Tibial artery (tissue), 4 donors: Measurements from ENCODE around the gene PSMC5.

Source experiments
- DNase-seq, 2 donors: peaks; one replicate each; pipeline ENCODE4 v3.0.0-alpha.2; 2019
- H3K27ac ChIP-seq, 2 donors: fragments of 200-600 bp; sonication (generic) in 1 of 2; 1 replicate in 1 of 2; 2 replicates in 1 of 2; pipeline ENCODE4 v1.5.1; 2018 to 2019; ENCODE audit warnings: mild to moderate bottlenecking in 1 of 2
- H3K27me3 ChIP-seq, 2 donors: fragments of 200-600 bp; sonication (generic) in 1 of 2; one replicate each; pipeline versions ENCODE4 v1.5.1 to v1.6.0; 2016 to 2019
- H3K36me3 ChIP-seq, 3 donors: fragments of 200-600 bp; sonication (generic) in 2 of 3; one replicate each; pipeline ENCODE4 v1.5.1; 2016 to 2019; ENCODE audit warnings: mild to moderate bottlenecking in 2 of 3
- H3K4me1 ChIP-seq, 4 donors: fragments of 200-600 bp; sonication (generic) in 2 of 4; 1 replicate in 3 of 4; 2 replicates in 1 of 4; pipeline ENCODE4 v1.5.1; 2016 to 2019
- H3K4me3 ChIP-seq, 2 donors: fragments of 200-600 bp; sonication (generic) in 1 of 2; 1 replicate in 1 of 2; 2 replicates in 1 of 2; pipeline ENCODE4 v1.5.1; 2018 to 2019; ENCODE audit warnings: mild to moderate bottlenecking in 2 of 2
- H3K9me3 ChIP-seq, 3 donors: fragments of 200-600 bp; sonication (generic) in 1 of 3; one replicate each; pipeline ENCODE4 v1.5.1; 2016 to 2019
- CTCF ChIP-seq, 2 experiments: fragments of 200-600 bp in 1 of 2; fragments of 450-650 bp in 1 of 2; IDR thresholded peaks; one replicate each; pipeline ENCODE4 v1.5.1; 2017 to 2019; ENCODE audit warnings: antibody characterized with exemption in 2 of 2, mild to moderate bottlenecking in 1 of 2, moderate library complexity in 1 of 2
- intact Hi-C: fragments of 100-400 bp; cut with DNase I; formaldehyde crosslinking; loops from one replicate; pipeline ENCODE4 v1.15.0; 2023; ENCODE audit warnings: low total_unique reads

Gene PSMC5

GRCh38 chr17:63845509-63845908 is 18.3 kb downstream of the PSMC5 start:
- DNase-seq = no peak

GRCh38 chr17:63847525-63848249 is 20.5 kb downstream of the PSMC5 start:
- no peak for TF ChIP-seq CTCF (IDR thresholded peaks at IDR 0.05)
- H3K4me1 ChIP-seq = peaks cover 0 to 19% (median 7%) of the 10 kb centered on the region in 4 donors
- DNase-seq = no peak
- intact Hi-C loops = no loop called here
- H3K36me3 ChIP-seq = no peaks in the 10 kb centered on the region
- no peak overlapping the region for H3K27ac ChIP-seq
- H3K4me3 ChIP-seq = no peak overlapping the region
- H3K9me3 ChIP-seq = no peaks in the 10 kb centered on the region
- no peaks in the 10 kb centered on the region for H3K27me3 ChIP-seq

More at GRCh38 chr17:63845509-63845908, 18.3 kb downstream of the PSMC5 start:
- Histone ChIP-seq H3K4me1 (peaks cover 0 to 30% (median 18%) of the 10 kb centered on the region in 4 donors), H3K4me3 (no peak overlapping the region), H3K9me3 (no peaks in the 10 kb centered on the region), H3K27ac (no peak overlapping the region), H3K27me3 (no peaks in the 10 kb centered on the region), H3K36me3 (no peaks in the 10 kb centered on the region)
- intact Hi-C loops = no loop called here
- no peak for TF ChIP-seq CTCF (IDR thresholded peaks at IDR 0.05)

- intact Hi-C loops = no loop called here
- Histone ChIP-seq H3K27me3 (no peaks in the 10 kb centered on the region), H3K9me3 (no peaks in the 10 kb centered on the region), H3K27ac (peak overlapping the region; percentile 52 to 59), H3K4me1 (peaks cover 0 to 12% (median 2%) of the 10 kb centered on the region in 4 donors), H3K4me3 (peak overlapping the region; percentile 34 to 35), H3K36me3 (no peaks in the 10 kb centered on the region)
- peak; percentile 60 to 65 for TF ChIP-seq CTCF (IDR thresholded peaks at IDR 0.05)
- peak; percentile 90 to 96 for DNase-seq
Observed at GRCh38 chr17:63848834-63849689, 21.8 kb downstream of the PSMC5 start.

GRCh38 chr17:63850401-63850800 is 23.2 kb downstream of the PSMC5 start:
- Histone ChIP-seq H3K4me1 (peaks cover 0 to 10% (median 0%) of the 10 kb centered on the region in 4 donors), H3K36me3 (no peaks in the 10 kb centered on the region), H3K27me3 (no peaks in the 10 kb centered on the region), H3K27ac (no peak overlapping the region), H3K9me3 (no peaks in the 10 kb centered on the region), H3K4me3 (no peak overlapping the region)
- DNase-seq = no peak
- intact Hi-C loops = no loop called here
- TF ChIP-seq CTCF (IDR thresholded peaks at IDR 0.05) = no peak

- Histone ChIP-seq H3K36me3 (no peaks in the 10 kb centered on the region), H3K27ac (no peak overlapping the region), H3K27me3 (no peaks in the 10 kb centered on the region), H3K4me1 (peaks cover 0 to 10% (median 0%) of the 10 kb centered on the region in 4 donors), H3K4me3 (no peak overlapping the region), H3K9me3 (no peaks in the 10 kb centered on the region)
- no peak for DNase-seq
- intact Hi-C loops = no loop called here
- no peak for TF ChIP-seq CTCF (IDR thresholded peaks at IDR 0.05)
Observed at GRCh38 chr17:63853260-63853659, 26.0 kb downstream of the PSMC5 start.
